ENCODE results near the gene INPP5A.
"Not testable (repeated sequence)": the region's sequence is repeated elsewhere in the genome, so short reads cannot be mapped to it uniquely, and the experiment has no call there.

The INPP5A gene

GRCh38 chr10:132732518-132732917 lies 194.9 kb downstream of the INPP5A start:
- no peak for DNase-seq

- no peak for DNase-seq
Measured at GRCh38 chr10:132733926-132734325, 196.3 kb downstream of the INPP5A start.

GRCh38 chr10:132735341-132735775 lies 197.8 kb downstream of the INPP5A start:
- DNase-seq: peak; percentile 29 to 80

- peak; percentile 77 to 83 for DNase-seq
Measured at GRCh38 chr10:132735923-132736391, 198.4 kb downstream of the INPP5A start.

- no peak for DNase-seq
Measured at GRCh38 chr10:132737390-132738048, 199.9 kb downstream of the INPP5A start.

- DNase-seq: peak; percentile 87 to 94
Measured at GRCh38 chr10:132738454-132739224, 201.1 kb downstream of the INPP5A start.

GRCh38 chr10:132739225-132739613 lies 201.6 kb downstream of the INPP5A start:
- no peak for DNase-seq

- DNase-seq: no peak
Measured at GRCh38 chr10:132740588-132740987, 203.0 kb downstream of the INPP5A start.

GRCh38 chr10:132742167-132742836 lies 204.7 kb downstream of the INPP5A start:
- no peak for DNase-seq

GRCh38 chr10:132742837-132743194 lies 205.2 kb downstream of the INPP5A start:
- DNase-seq: no peak

- not testable (repeated sequence) for DNase-seq
Measured at GRCh38 chr10:132743196-132743924, 205.8 kb downstream of the INPP5A start.

- no peak for DNase-seq
Measured at GRCh38 chr10:132743925-132744490, 206.4 kb downstream of the INPP5A start.

- DNase-seq: no peak
Measured at GRCh38 chr10:132744839-132745238, 207.3 kb downstream of the INPP5A start.

- DNase-seq: no peak
Measured at GRCh38 chr10:132745511-132745910, 207.9 kb downstream of the INPP5A start.

- DNase-seq: no peak
Measured at GRCh38 chr10:132745971-132746370, 208.4 kb downstream of the INPP5A start.

- no peak for DNase-seq
Measured at GRCh38 chr10:132746386-132746785, 208.8 kb downstream of the INPP5A start.

GRCh38 chr10:132746801-132747625 lies 209.4 kb downstream of the INPP5A start:
- DNase-seq: peak in 1 of 2 donors; percentile 29

GRCh38 chr10:132748135-132748534 lies 210.5 kb downstream of the INPP5A start:
- no peak for DNase-seq

GRCh38 chr10:132748545-132749370 lies 211.2 kb downstream of the INPP5A start:
- DNase-seq: no peak

- DNase-seq: no peak
Measured at GRCh38 chr10:132749371-132749795, 211.8 kb downstream of the INPP5A start.

- no peak for DNase-seq
Measured at GRCh38 chr10:132750936-132751335, 213.3 kb downstream of the INPP5A start.

Data from hippocampal formation (tissue), 2 donors.